C4-2B (cell line): ENCODE measurements around the gene LIFR.

Experiments
- H3K27ac ChIP-seq: fragments of 450-650 bp; 2 replicates; pipeline ENCODE4 v1.5.1; 2017
- CTCF ChIP-seq: fragments of 450-650 bp; conservative IDR thresholded peaks from 2 replicates; pipeline ENCODE4 v1.5.1; 2017; ENCODE audit warnings: mild to moderate bottlenecking
- ZFX ChIP-seq: fragments of 450-650 bp; IDR thresholded peaks from 2 replicates; pipeline ENCODE4 v1.6.1; 2017

The LIFR gene

GRCh38 chr5:38581597-38581996 is 25.2 kb upstream of the LIFR start:
- TF ChIP-seq CTCF (no peak), ZFX (no peak)
- no peak overlapping the region for H3K27ac ChIP-seq

- H3K27ac ChIP-seq, result no peak overlapping the region
- TF ChIP-seq CTCF, result no peak
- TF ChIP-seq ZFX, result no peak
Observed at GRCh38 chr5:38579105-38579504, 22.7 kb upstream of the LIFR start.

- no peak for TF ChIP-seq ZFX
- TF ChIP-seq CTCF, result no peak
Observed at GRCh38 chr5:38576961-38577684, 20.7 kb upstream of the LIFR start.

GRCh38 chr5:38576442-38576841 is 20.0 kb upstream of the LIFR start:
- peak overlapping the region; percentile 49; the same call in 1 of the 2 replicates for H3K27ac ChIP-seq
- TF ChIP-seq ZFX (no peak), CTCF (no peak)

More at GRCh38 chr5:38576961-38577684, 20.7 kb upstream of the LIFR start:
- no peak overlapping the region for H3K27ac ChIP-seq

- TF ChIP-seq CTCF, result no peak
- TF ChIP-seq ZFX, result no peak
- H3K27ac ChIP-seq, result peak overlapping the region; percentile 49; the same call in 1 of the 2 replicates
Observed at GRCh38 chr5:38575476-38575875, 19.0 kb upstream of the LIFR start.

GRCh38 chr5:38574009-38574408 is 17.6 kb upstream of the LIFR start:
- no peak overlapping the region for H3K27ac ChIP-seq
- no peak for TF ChIP-seq ZFX
- TF ChIP-seq CTCF, result no peak

- TF ChIP-seq ZFX (no peak), CTCF (no peak)
- no peak overlapping the region for H3K27ac ChIP-seq
Observed at GRCh38 chr5:38573521-38573920, 17.1 kb upstream of the LIFR start.
